NB4 (cell line): ENCODE data around the gene RASGRP1.

ENCODE experiments used
- MYC ChIP-seq: IDR thresholded peaks from 2 replicates; pipeline ENCODE4 v1.6.1; 2011; ENCODE audit warnings: low read depth, low read length
- POLR2A ChIP-seq: IDR thresholded peaks from 2 replicates; pipeline ENCODE4 v1.6.1; 2011; ENCODE audit warnings: mild to moderate bottlenecking; ENCODE audit not compliant: insufficient read length; ENCODE audit errors: extremely low read depth
- TF ChIP-seq, protein P1 (sequence below): IDR thresholded peaks from one replicate; pipeline ENCODE4 v1.5.1; 2012; ENCODE audit warnings: low read depth, low read length
- TF ChIP-seq, protein P2 (sequence below): IDR thresholded peaks from 2 replicates; pipeline ENCODE4 v1.6.1; 2011; ENCODE audit warnings: low read depth, low read length

DNA sequence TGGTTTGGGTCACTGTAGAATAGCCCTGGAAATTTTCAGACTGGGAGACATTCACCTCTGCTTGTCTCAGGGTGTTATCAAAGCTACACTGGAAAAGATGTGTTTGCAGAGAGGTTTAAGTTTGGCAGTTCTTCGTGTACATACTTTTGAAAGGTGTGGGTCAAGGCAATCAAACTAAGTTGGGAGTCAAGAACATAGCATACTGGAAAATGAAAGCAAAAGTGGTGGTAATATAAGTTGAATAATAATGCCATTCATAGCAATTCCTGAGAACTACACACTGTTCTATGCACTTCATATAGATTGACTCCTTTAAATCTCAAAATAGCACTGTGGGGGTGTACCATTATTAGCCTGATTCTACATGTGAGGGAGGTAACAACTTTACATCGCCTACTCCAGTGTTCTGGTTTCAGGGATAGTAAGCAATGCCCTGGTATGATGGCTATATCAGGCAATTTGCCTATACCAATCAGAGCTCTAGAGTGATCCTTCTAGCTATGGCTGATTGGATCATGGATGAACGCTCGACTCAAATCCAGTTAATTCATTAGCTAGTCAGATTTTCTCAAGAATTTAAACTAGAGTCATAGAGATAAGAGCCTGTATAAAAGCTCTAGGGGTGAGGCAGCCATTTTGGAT is 44.6 kb upstream of the RASGRP1 start:
- TF ChIP-seq POLR2A (no peak), MYC (no peak)
- TF ChIP-seq, protein P1, sequence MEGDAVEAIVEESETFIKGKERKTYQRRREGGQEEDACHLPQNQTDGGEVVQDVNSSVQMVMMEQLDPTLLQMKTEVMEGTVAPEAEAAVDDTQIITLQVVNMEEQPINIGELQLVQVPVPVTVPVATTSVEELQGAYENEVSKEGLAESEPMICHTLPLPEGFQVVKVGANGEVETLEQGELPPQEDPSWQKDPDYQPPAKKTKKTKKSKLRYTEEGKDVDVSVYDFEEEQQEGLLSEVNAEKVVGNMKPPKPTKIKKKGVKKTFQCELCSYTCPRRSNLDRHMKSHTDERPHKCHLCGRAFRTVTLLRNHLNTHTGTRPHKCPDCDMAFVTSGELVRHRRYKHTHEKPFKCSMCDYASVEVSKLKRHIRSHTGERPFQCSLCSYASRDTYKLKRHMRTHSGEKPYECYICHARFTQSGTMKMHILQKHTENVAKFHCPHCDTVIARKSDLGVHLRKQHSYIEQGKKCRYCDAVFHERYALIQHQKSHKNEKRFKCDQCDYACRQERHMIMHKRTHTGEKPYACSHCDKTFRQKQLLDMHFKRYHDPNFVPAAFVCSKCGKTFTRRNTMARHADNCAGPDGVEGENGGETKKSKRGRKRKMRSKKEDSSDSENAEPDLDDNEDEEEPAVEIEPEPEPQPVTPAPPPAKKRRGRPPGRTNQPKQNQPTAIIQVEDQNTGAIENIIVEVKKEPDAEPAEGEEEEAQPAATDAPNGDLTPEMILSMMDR: no peak
- TF ChIP-seq, protein P2, sequence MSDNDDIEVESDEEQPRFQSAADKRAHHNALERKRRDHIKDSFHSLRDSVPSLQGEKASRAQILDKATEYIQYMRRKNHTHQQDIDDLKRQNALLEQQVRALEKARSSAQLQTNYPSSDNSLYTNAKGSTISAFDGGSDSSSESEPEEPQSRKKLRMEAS: no peak
